T-cell (primary cell): Measurements from ENCODE around the gene TCFL5. TPM values are rescaled to one million over a fixed set of nuclear protein-coding genes. Genes with fewer than 3 reads are reported as not detected.

Experiments used
- ATAC-seq, 4 experiments: fragments of 200-7000 bp in 3 of 4; fragments of 150-1000 bp in 1 of 4; cut with Tn5 transposase; replicated peaks in 1 of 4; 1 replicate in 3 of 4; 2 replicates in 1 of 4; pipeline ENCODE4 v1.10.0; 2021; ENCODE audit warnings: moderate library complexity in 3 of 4, mild to moderate bottlenecking in 2 of 4, moderate number of reproducible peaks in 1 of 4
- CTCF ChIA-PET, 2 donors: fragments of 300-600 bp; sonication (Branson Sonifier 250); formaldehyde crosslinking; loops; one replicate each; lab custom pipeline; 2022; ENCODE audit warnings: antibody characterized with exemption in 2 of 2; lab: Charles Lee
- POLR2A ChIA-PET, 2 donors: fragments of 300-600 bp; sonication (Branson Sonifier 250); formaldehyde crosslinking; loops; one replicate each; lab custom pipeline; 2022; ENCODE audit warnings: antibody characterized with exemption in 2 of 2; lab: Charles Lee
- DNase-seq, 35 experiments: peaks; one replicate each; pipeline versions ENCODE4 v3.0.0 to v3.0.0-alpha.2; 2013 to 2023
- H3K27ac ChIP-seq: one replicate; pipeline ENCODE4 v1.5.1; 2013; ENCODE audit warnings: low read length
- H3K27me3 ChIP-seq, 2 experiments: replicated peaks in 1 of 2; 1 replicate in 1 of 2; 2 replicates in 1 of 2; pipeline versions ENCODE4 v1.6.1 to v1.7.0; 2013; ENCODE audit warnings: low read length in 1 of 2, mixed read lengths in 1 of 2; ENCODE audit not compliant: control insufficient read depth in 2 of 2, insufficient read depth in 2 of 2; ENCODE audit errors: extremely low read depth in 1 of 2
- H3K36me3 ChIP-seq, 2 donors: 1 replicate in 1 of 2; 2 replicates in 1 of 2; pipeline versions ENCODE4 v1.6.1 to v1.7.0; 2013; ENCODE audit warnings: low read length in 1 of 2; ENCODE audit not compliant: control insufficient read depth in 2 of 2, insufficient read depth in 1 of 2; ENCODE audit errors: extremely low read depth in 1 of 2
- H3K4me1 ChIP-seq, 2 experiments: 1 replicate in 1 of 2; 2 replicates in 1 of 2; pipeline versions ENCODE4 v1.6.1 to v1.7.0; 2013; ENCODE audit warnings: low read length in 2 of 2, mixed read lengths in 1 of 2; ENCODE audit not compliant: insufficient read depth in 2 of 2, control insufficient read depth in 1 of 2; ENCODE audit errors: extremely low read depth in 1 of 2
- H3K4me3 ChIP-seq, 2 donors: 1 replicate in 1 of 2; 2 replicates in 1 of 2; pipeline versions ENCODE4 v1.5.1 to v1.7.0; 2013; ENCODE audit warnings: mild to moderate bottlenecking in 2 of 2, low read length in 1 of 2, moderate library complexity in 1 of 2; ENCODE audit not compliant: control insufficient read depth in 1 of 2; ENCODE audit errors: extremely low read depth in 1 of 2
- H3K9me3 ChIP-seq: 2 replicates; pipeline ENCODE4 v1.7.0; 2013
- H3K27ac Mint-ChIP-seq, 2 donors: one replicate each; pipeline ENCODE4 v1.8.0; 2020 to 2021; ENCODE audit warnings: mild to moderate bottlenecking in 2 of 2, mixed read lengths in 2 of 2
- H3K27me3 Mint-ChIP-seq, 2 donors: one replicate each; pipeline ENCODE4 v1.8.0; 2021 to 2022; ENCODE audit warnings: mixed read lengths in 2 of 2
- H3K36me3 Mint-ChIP-seq: one replicate; pipeline ENCODE4 v1.8.0; 2021; ENCODE audit warnings: mixed read lengths
- H3K4me1 Mint-ChIP-seq, 3 donors: one replicate each; pipeline ENCODE4 v1.8.0; 2020 to 2022; ENCODE audit warnings: mixed read lengths in 3 of 3, mild to moderate bottlenecking in 1 of 3
- H3K4me3 Mint-ChIP-seq, 3 donors: one replicate each; pipeline ENCODE4 v1.8.0; 2020 to 2022; ENCODE audit warnings: mild to moderate bottlenecking in 3 of 3, mixed read lengths in 3 of 3, moderate library complexity in 3 of 3
- H3K9me3 Mint-ChIP-seq, 3 donors: one replicate each; pipeline ENCODE4 v1.8.0; 2020 to 2022; ENCODE audit warnings: mixed read lengths in 3 of 3
- WGBS: methylation state at CpG from one replicate; pipeline ENCODE4 v1.1.5; 2013; ENCODE audit warnings: missing lambda C conversion rate; ENCODE audit not compliant: insufficient coverage; 5-methylcytosine and 5-hydroxymethylcytosine counted together
- total RNA-seq, 35 experiments: library from RNA in 6 of 35; stranded (reverse) in 6 of 35; fragments of 120-200 nt in 1 of 35; gene quantifications; one replicate each; pipeline versions ENCODE4 v1.2.1 to v1.2.4 and lab custom pipeline; 2013 to 2026

Gene TCFL5
- total RNA-seq, 5 donors from 2014 or later (not counting 1 experiment from before 2014, with no cell fraction given), result 5.0 to 12.7 (median 8.5) TPM

GRCh38 chr20:62795023-62795761, 66.4 kb downstream of the TCFL5 start:
- H3K36me3 ChIP-seq, result peaks cover 0 to 19% of the 10 kb centered on the region in 2 donors
- H3K4me3 ChIP-seq, result peak overlapping the region; percentile 72 to 81
- DNase-seq (peak; percentile 23 to 76 (median 59)), ATAC-seq (peak; percentile 10 to 19 (median 14))
- Mint-ChIP-seq H3K9me3 (no peaks in the 10 kb centered on the region), H3K4me3 (peak overlapping the region; percentile 85 to 91 (median 86)), H3K27me3 (no peaks in the 10 kb centered on the region), H3K27ac (peak overlapping the region; percentile 91 to 95), H3K4me1 (peaks cover 38 to 43% (median 38%) of the 10 kb centered on the region in 3 donors), H3K36me3 (peaks cover 18% of the 10 kb centered on the region)
- POLR2A ChIA-PET, result interaction anchor here in 1 of 2 donors (0.6 kb wide), 1 partner anchor 107 kb away, joined by 3 read pairs; no protein-coding TSS in a partner anchor
- H3K9me3 ChIP-seq, result no peaks in the 10 kb centered on the region
- H3K4me1 ChIP-seq, result peaks cover 15 to 57% of the 10 kb centered on the region in 2 experiments
- WGBS, result under 1% methylated on average over 64 of the region's 68 CpGs
- peak overlapping the region; percentile 75 for H3K27ac ChIP-seq
- CTCF ChIA-PET, result interaction anchor here in 1 of 2 donors (0.8 to 1.3 kb wide), 3 partner anchors 13 to 295 kb away, joined by 3 to 8 read pairs (median 4); no protein-coding TSS in a partner anchor
- peaks cover 0 to 3% of the 10 kb centered on the region in 2 experiments for H3K27me3 ChIP-seq

GRCh38 chr20:62794007-62794724, 67.5 kb downstream of the TCFL5 start:
- no peaks in the 10 kb centered on the region for H3K9me3 ChIP-seq
- peak overlapping the region; percentile 72 to 81 for H3K4me3 ChIP-seq
- CTCF ChIA-PET, result interaction anchor here in 1 of 2 donors (0.6 to 1.4 kb wide), 10 partner anchors 10 to 1249 kb away, joined by 3 to 8 read pairs (median 4); partner anchors contain the start of genes OGFR and TCFL5
- peak overlapping the region; percentile 99 for H3K27ac ChIP-seq
- H3K4me1 ChIP-seq, result peaks cover 15 to 57% of the 10 kb centered on the region in 2 experiments
- Mint-ChIP-seq H3K4me1 (peaks cover 38 to 41% (median 38%) of the 10 kb centered on the region in 3 donors), H3K4me3 (peak overlapping the region; percentile 85 to 91 (median 86)), H3K27me3 (no peaks in the 10 kb centered on the region), H3K27ac (peak overlapping the region; percentile 93 to 96), H3K9me3 (no peaks in the 10 kb centered on the region), H3K36me3 (peaks cover 8% of the 10 kb centered on the region)
- POLR2A ChIA-PET, result interaction anchor here (0.6 to 1.0 kb wide), 6 partner anchors 9 to 191 kb away, joined by 3 to 5 read pairs (median 4); partner anchors contain the start of gene OGFR (in 2 of the 2)
- H3K27me3 ChIP-seq, result peaks cover 0 to 3% of the 10 kb centered on the region in 2 experiments
- under 1% methylated on average over 54 of the region's 69 CpGs for WGBS
- H3K36me3 ChIP-seq, result peaks cover 0 to 10% of the 10 kb centered on the region in 2 donors
- ATAC-seq (peak; percentile 76 to 80 (median 76)), DNase-seq (peak; percentile 72 to 97 (median 86))

- Histone ChIP-seq H3K36me3 (peaks cover 0 to 5% of the 10 kb centered on the region in 2 donors), H3K4me1 (peaks cover 15 to 57% of the 10 kb centered on the region in 2 experiments), H3K4me3 (peak overlapping the region; percentile 25 to 63), H3K9me3 (no peaks in the 10 kb centered on the region), H3K27me3 (peaks cover 0 to 7% of the 10 kb centered on the region in 2 experiments), H3K27ac (peak overlapping the region; percentile 99)
- Mint-ChIP-seq H3K9me3 (no peaks in the 10 kb centered on the region), H3K4me3 (peak overlapping the region; percentile 74 to 91 (median 76)), H3K36me3 (peaks cover 5% of the 10 kb centered on the region), H3K27me3 (no peaks in the 10 kb centered on the region), H3K4me1 (peaks cover 37 to 41% (median 37%) of the 10 kb centered on the region in 3 donors), H3K27ac (peak overlapping the region; percentile 93 to 96)
- WGBS, result 65% methylated on average over 6 of the region's 7 CpGs
- ChIA-PET POLR2A (interaction anchor here in 1 of 2 donors (0.6 to 1.0 kb wide), 2 partner anchors 11 to 142 kb away, joined by 3 to 4 read pairs; partner anchors contain the start of gene OGFR), CTCF (interaction anchor here in 1 of 2 donors (0.6 to 1.4 kb wide), 6 partner anchors 11 to 1250 kb away, joined by 3 to 8 read pairs (median 4); partner anchors contain the start of genes OGFR and TCFL5)
- peak in 1 of 35 experiments; percentile 36 for DNase-seq
- no peak for ATAC-seq
Measured at GRCh38 chr20:62793757-62794006, 67.9 kb downstream of the TCFL5 start.

GRCh38 chr20:62792940-62793756, 68.5 kb downstream of the TCFL5 start:
- no peak for ATAC-seq
- no peaks in the 10 kb centered on the region for H3K9me3 ChIP-seq
- DNase-seq, result peak in 4 of 35 experiments; percentile 25 to 43 (median 32)
- peaks cover 32 to 38% (median 32%) of the 10 kb centered on the region in 3 donors for H3K4me1 Mint-ChIP-seq
- no peaks in the 10 kb centered on the region for H3K36me3 ChIP-seq
- H3K9me3 Mint-ChIP-seq, result no peaks in the 10 kb centered on the region
- H3K4me3 Mint-ChIP-seq, result peak overlapping the region; percentile 74 to 91 (median 76)
- H3K4me3 ChIP-seq, result peak overlapping the region; percentile 25 to 63
- ChIA-PET CTCF (interaction anchor here in 1 of 2 donors (1.2 to 1.4 kb wide), 2 partner anchors 11 to 12 kb away, joined by 4 to 7 read pairs; partner anchors contain the start of gene OGFR), POLR2A (no interaction called here)
- no peaks in the 10 kb centered on the region for H3K27me3 Mint-ChIP-seq
- 91% methylated on average over 17 of the region's 22 CpGs for WGBS
- peaks cover 15 to 55% of the 10 kb centered on the region in 2 experiments for H3K4me1 ChIP-seq
- H3K27ac Mint-ChIP-seq, result peak overlapping the region; percentile 93 to 96
- H3K36me3 Mint-ChIP-seq, result no peaks in the 10 kb centered on the region
- peaks cover 0 to 7% of the 10 kb centered on the region in 2 experiments for H3K27me3 ChIP-seq
- H3K27ac ChIP-seq, result peak overlapping the region; percentile 99

GRCh38 chr20:62792182-62792939, 69.3 kb downstream of the TCFL5 start:
- no peaks in the 10 kb centered on the region for H3K9me3 ChIP-seq
- no peaks in the 10 kb centered on the region for H3K36me3 ChIP-seq
- H3K4me3 Mint-ChIP-seq, result peak overlapping the region; percentile 51 to 91 (median 60)
- H3K4me1 ChIP-seq, result peaks cover 13 to 47% of the 10 kb centered on the region in 2 experiments
- H3K4me1 Mint-ChIP-seq, result peaks cover 27 to 31% (median 27%) of the 10 kb centered on the region in 3 donors
- DNase-seq, result no peak
- POLR2A ChIA-PET, result interaction anchor here in 1 of 2 donors (0.6 kb wide), 1 partner anchor 159 kb away, joined by 4 read pairs; no protein-coding TSS in a partner anchor
- peak overlapping the region; percentile 88 to 96 for H3K27ac Mint-ChIP-seq
- WGBS, result 81% methylated on average over 8 of the region's 9 CpGs
- H3K27me3 Mint-ChIP-seq, result no peaks in the 10 kb centered on the region
- H3K36me3 Mint-ChIP-seq, result no peaks in the 10 kb centered on the region
- no peaks in the 10 kb centered on the region for H3K9me3 Mint-ChIP-seq
- peaks cover 0 to 7% of the 10 kb centered on the region in 2 experiments for H3K27me3 ChIP-seq
- H3K27ac ChIP-seq, result no peak overlapping the region
- CTCF ChIA-PET, result interaction anchor here in 1 of 2 donors (0.6 to 1.2 kb wide), 2 partner anchors 13 to 18 kb away, joined by 4 to 12 read pairs; partner anchors contain the start of gene OGFR
- no peak overlapping the region for H3K4me3 ChIP-seq
- no peak for ATAC-seq
